Measurements from ENCODE around the gene LRMDA. TPM values are rescaled to one million over a fixed set of nuclear protein-coding genes. Genes with fewer than 3 reads are reported as not detected.

The LRMDA gene
- total and polyA plus RNA-seq, 2 of the 4 experiments (the other 2 are of a cell fraction): 0.07 TPM; not detected in 1

- Histone ChIP-seq H4K5ac (ENCODE audit: low read depth, low read length) (no peak overlapping the region), H3K27me3 (ENCODE audit: control insufficient read depth, insufficient read depth, low read length) (peaks cover 4% of the 10 kb centered on the region; the same call in 1 of the 2 replicates), H3K56ac (ENCODE audit: extremely low read depth, insufficient read depth, low read length) (no peak overlapping the region), H3K9ac (ENCODE audit: low read depth, low read length) (no peak overlapping the region), H3K4me2 (ENCODE audit: low read depth, low read length) (no peak overlapping the region), H3K36me3 (ENCODE audit: control insufficient read depth, insufficient read depth, low read length) (no peaks in the 10 kb centered on the region), H4K91ac (ENCODE audit: insufficient read depth, low read depth, low read length) (no peak overlapping the region), H2BK120ac (ENCODE audit: low read depth, low read length) (no peak overlapping the region), H3K9me3 (ENCODE audit: control insufficient read depth, insufficient read depth, low read length) (no peaks in the 10 kb centered on the region), H3K79me1 (ENCODE audit: low read depth in 1 of 2, low read length in 2 of 2) (no peaks in the 10 kb centered on the region), H2BK20ac (ENCODE audit: low read depth, low read length) (no peak overlapping the region), H4K20me1 (ENCODE audit: insufficient read depth, low read length) (no peaks in the 10 kb centered on the region), H2BK5ac (ENCODE audit: low read depth, low read length, poor library complexity, severe bottlenecking) (no peak overlapping the region), H3K14ac (replicated peaks; ENCODE audit: low read depth, low read length) (no peak overlapping the region), H3K23ac (ENCODE audit: low read depth, low read length) (no peak overlapping the region), H3K4ac (ENCODE audit: low read depth, low read length) (no peak overlapping the region), H2AK5ac (ENCODE audit: low read depth, low read length) (no peak overlapping the region), H2BK15ac (ENCODE audit: low read depth, low read length) (no peak overlapping the region), H3K4me3 (ENCODE audit: insufficient read depth, low read depth, low read length) (no peak overlapping the region), H2AK9ac (replicated peaks; ENCODE audit: low read depth, low read length, poor library complexity) (no peak overlapping the region), H3K18ac (ENCODE audit: low read depth, low read length) (no peak overlapping the region), H3K4me1 (ENCODE audit: control insufficient read depth, insufficient read depth, low read length) (no peaks in the 10 kb centered on the region), H3K9me1 (ENCODE audit: insufficient read depth, low read length) (no peaks in the 10 kb centered on the region), H2AFZ (replicated peaks; ENCODE audit: low read length, poor library complexity) (no peak overlapping the region), H4K8ac (ENCODE audit: low read depth in 2 of 2, low read length in 2 of 2) (no peak overlapping the region), H3K27ac (ENCODE audit: insufficient read depth, low read length) (no peak overlapping the region)
- dilution Hi-C loops (cut with HindIII; ENCODE audit: low sequenced_read_pairs, unreplicated experiment): no loop called here
- ChIA-PET CTCF (no interaction called here), POLR2A (ENCODE audit: unreplicated experiment) (no interaction called here)
- no TSS peak for BruUV-seq (replicated peaks)
- intact Hi-C loops (cut with micrococcal nuclease): no loop called here
- no peak for TF ChIP-seq USF2 (IDR thresholded peaks at IDR 0.05; ENCODE audit: low read depth, low read length)
- in situ Hi-C loops (cut with MboI; ENCODE audit: low sequenced_read_pairs): no loop called here
- DNase-seq: no peak
- WGBS, 2 experiments (ENCODE audit: extremely low coverage in 2 of 2, insufficient read length in 1 of 2): no CpG with 5 or more reads among the region's 5 CpGs
- ATAC-seq (ENCODE audit: low read depth): no peak
Measured at GRCh38 chr10:75736151-75736640, 304.8 kb downstream of the LRMDA start.

All from IMR-90 (cell line).